ENCODE measurements around the gene SERINC2. TPM values are rescaled to one million over a fixed set of nuclear protein-coding genes. Genes with fewer than 3 reads are reported as not detected.
"Not testable (repeated sequence)": the region's sequence is repeated elsewhere in the genome, so short reads cannot be mapped to it uniquely, and the experiment has no call there.

The SERINC2 gene
- total RNA-seq, 1 donor from 2014 or later = 38.6 TPM

GRCh38 chr1:31414980-31415370 lies 2.0 kb downstream of the SERINC2 start:
- DNase-seq (ENCODE audit: low read depth) = no peak

- no peak for DNase-seq (ENCODE audit: low read depth)
Measured at GRCh38 chr1:31415658-31416057, 2.6 kb downstream of the SERINC2 start.

GRCh38 chr1:31416101-31416736 lies 3.2 kb downstream of the SERINC2 start:
- DNase-seq (ENCODE audit: low read depth) = peak; percentile 76

GRCh38 chr1:31417148-31417547 lies 4.1 kb downstream of the SERINC2 start:
- DNase-seq (ENCODE audit: low read depth) = peak; percentile 56

GRCh38 chr1:31418626-31419323 lies 5.8 kb downstream of the SERINC2 start:
- no peak for DNase-seq (ENCODE audit: low read depth)

GRCh38 chr1:31420716-31421115 lies 7.7 kb downstream of the SERINC2 start:
- no peak for DNase-seq (ENCODE audit: low read depth)

- no peak for DNase-seq (ENCODE audit: low read depth)
Measured at GRCh38 chr1:31421371-31422040, 8.5 kb downstream of the SERINC2 start.

GRCh38 chr1:31422505-31423319 lies 9.7 kb downstream of the SERINC2 start:
- peak; percentile 87 for DNase-seq (ENCODE audit: low read depth)

GRCh38 chr1:31423418-31423947 lies 10.5 kb downstream of the SERINC2 start:
- no peak for DNase-seq (ENCODE audit: low read depth)

- DNase-seq (ENCODE audit: low read depth) = no peak
Measured at GRCh38 chr1:31424568-31424967, 11.6 kb downstream of the SERINC2 start.

- DNase-seq (ENCODE audit: low read depth) = no peak
Measured at GRCh38 chr1:31425301-31426081, 12.5 kb downstream of the SERINC2 start.

GRCh38 chr1:31426249-31426922 lies 13.4 kb downstream of the SERINC2 start:
- peak; percentile 28 for DNase-seq (ENCODE audit: low read depth)

GRCh38 chr1:31427322-31427721 lies 14.3 kb downstream of the SERINC2 start:
- no peak for DNase-seq (ENCODE audit: low read depth)

GRCh38 chr1:31428436-31429221 lies 15.6 kb downstream of the SERINC2 start:
- DNase-seq (ENCODE audit: low read depth) = no peak

GRCh38 chr1:31429583-31429982 lies 16.6 kb downstream of the SERINC2 start:
- no peak for DNase-seq (ENCODE audit: low read depth)

GRCh38 chr1:31431351-31432257 lies 18.6 kb downstream of the SERINC2 start:
- DNase-seq (ENCODE audit: low read depth) = not testable (repeated sequence)

GRCh38 chr1:31432592-31433395 lies 19.8 kb downstream of the SERINC2 start:
- no peak for DNase-seq (ENCODE audit: low read depth)
